Right atrium auricular region (tissue), 2 donors: ENCODE data around the gene SLC27A4. TPM values are rescaled to one million over a fixed set of nuclear protein-coding genes. Genes with fewer than 3 reads are reported as not detected.

Source experiments
- DNase-seq: peaks from one replicate; pipeline ENCODE4 v3.0.0-alpha.2; 2019; ENCODE audit warnings: low spot score
- H3K27ac ChIP-seq, 2 donors: fragments of 200-600 bp; sonication (generic); 1 replicate in 1 of 2; 2 replicates in 1 of 2; pipeline ENCODE4 v1.5.1; 2016 to 2019
- H3K27me3 ChIP-seq, 2 donors: fragments of 200-600 bp; sonication (generic); one replicate each; pipeline versions ENCODE4 v1.5.1 to v1.6.0; 2017 to 2019
- H3K36me3 ChIP-seq: fragments of 200-600 bp; sonication (generic); one replicate; pipeline ENCODE4 v1.5.1; 2016
- H3K4me1 ChIP-seq, 2 donors: fragments of 200-600 bp; sonication (generic); one replicate each; pipeline versions ENCODE4 v1.5.1 to v1.6.0; 2017 to 2019
- H3K4me3 ChIP-seq, 2 donors: fragments of 200-600 bp; sonication (generic); 1 replicate in 1 of 2; 2 replicates in 1 of 2; pipeline ENCODE4 v1.5.1; 2017 to 2019; ENCODE audit warnings: mild to moderate bottlenecking in 1 of 2, moderate library complexity in 1 of 2
- H3K9me3 ChIP-seq, 2 donors: fragments of 200-600 bp; sonication (generic); one replicate each; pipeline ENCODE4 v1.5.1; 2019
- total RNA-seq, 2 donors: library from RNA; depleted of rRNA; stranded (reverse); fragments of >200 nt; gene quantifications; one replicate each; pipeline ENCODE4 v1.1.0, GENCODE V29; 2016
- TF ChIP-seq, protein P1 (sequence below), 2 donors: fragments of 200-600 bp; sonication (generic); IDR thresholded peaks; one replicate each; pipeline ENCODE4 v1.5.1; 2019; ENCODE audit warnings: antibody characterized with exemption in 2 of 2

Gene SLC27A4
- total RNA-seq, 2 donors from 2014 or later, result 16.6 to 26.9 TPM

DNA sequence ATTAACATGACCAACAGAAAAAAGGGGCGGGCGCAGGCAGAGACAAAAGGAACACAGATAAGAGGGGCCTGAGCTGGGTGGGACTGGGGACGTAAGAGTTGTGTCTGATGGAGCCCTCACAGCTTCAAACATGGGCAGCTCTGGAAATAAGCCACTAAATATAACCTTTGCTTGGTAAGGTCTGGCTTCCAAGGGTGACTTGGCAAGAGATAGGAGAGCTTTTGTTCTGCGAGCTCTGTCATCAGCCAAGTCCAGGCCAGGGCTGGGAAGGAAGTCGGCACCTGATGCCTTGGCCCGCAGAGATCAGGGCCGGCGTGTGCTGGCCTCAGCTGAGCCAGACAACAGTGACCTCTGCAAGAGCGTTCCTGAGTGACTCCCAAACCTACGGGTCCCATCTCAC, 29.9 kb upstream of the SLC27A4 start:
- H3K27me3 ChIP-seq, result no peaks in the 10 kb centered on the region
- H3K27ac ChIP-seq, result peak overlapping the region; percentile 37 to 51
- peaks cover 33% of the 10 kb centered on the region for H3K36me3 ChIP-seq
- peaks cover 0 to 6% of the 10 kb centered on the region in 2 donors for H3K4me1 ChIP-seq
- TF ChIP-seq, protein P1, sequence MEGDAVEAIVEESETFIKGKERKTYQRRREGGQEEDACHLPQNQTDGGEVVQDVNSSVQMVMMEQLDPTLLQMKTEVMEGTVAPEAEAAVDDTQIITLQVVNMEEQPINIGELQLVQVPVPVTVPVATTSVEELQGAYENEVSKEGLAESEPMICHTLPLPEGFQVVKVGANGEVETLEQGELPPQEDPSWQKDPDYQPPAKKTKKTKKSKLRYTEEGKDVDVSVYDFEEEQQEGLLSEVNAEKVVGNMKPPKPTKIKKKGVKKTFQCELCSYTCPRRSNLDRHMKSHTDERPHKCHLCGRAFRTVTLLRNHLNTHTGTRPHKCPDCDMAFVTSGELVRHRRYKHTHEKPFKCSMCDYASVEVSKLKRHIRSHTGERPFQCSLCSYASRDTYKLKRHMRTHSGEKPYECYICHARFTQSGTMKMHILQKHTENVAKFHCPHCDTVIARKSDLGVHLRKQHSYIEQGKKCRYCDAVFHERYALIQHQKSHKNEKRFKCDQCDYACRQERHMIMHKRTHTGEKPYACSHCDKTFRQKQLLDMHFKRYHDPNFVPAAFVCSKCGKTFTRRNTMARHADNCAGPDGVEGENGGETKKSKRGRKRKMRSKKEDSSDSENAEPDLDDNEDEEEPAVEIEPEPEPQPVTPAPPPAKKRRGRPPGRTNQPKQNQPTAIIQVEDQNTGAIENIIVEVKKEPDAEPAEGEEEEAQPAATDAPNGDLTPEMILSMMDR (IDR thresholded peaks at IDR 0.05), result no peak
- no peak for DNase-seq
- H3K9me3 ChIP-seq, result no peaks in the 10 kb centered on the region
- H3K4me3 ChIP-seq, result no peak overlapping the region

DNA sequence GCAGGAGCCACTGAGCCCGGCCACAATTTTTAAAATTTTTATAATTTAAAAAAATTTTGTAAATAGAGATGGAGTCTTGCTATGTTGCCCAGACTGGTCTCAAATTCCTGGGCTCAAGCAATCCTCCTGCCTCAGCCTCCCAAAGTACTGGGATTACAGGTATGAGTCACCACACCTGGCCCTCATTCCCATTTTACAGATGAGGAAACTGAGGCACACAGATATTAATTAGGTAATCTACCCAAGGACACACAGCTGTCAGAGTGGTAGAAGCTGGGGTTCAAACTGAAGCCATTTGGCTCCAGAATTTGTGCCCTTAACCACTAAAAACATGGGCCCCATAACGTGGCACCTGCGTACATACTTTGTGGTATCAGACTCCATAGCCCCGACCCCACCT, 25.6 kb upstream of the SLC27A4 start:
- peaks cover 51% of the 10 kb centered on the region for H3K36me3 ChIP-seq
- no peak overlapping the region for H3K4me3 ChIP-seq
- no peaks in the 10 kb centered on the region for H3K27me3 ChIP-seq
- TF ChIP-seq, protein P1 (IDR thresholded peaks at IDR 0.05), result no peak
- H3K27ac ChIP-seq, result no peak overlapping the region
- H3K9me3 ChIP-seq, result no peaks in the 10 kb centered on the region
- H3K4me1 ChIP-seq, result peaks cover 0 to 6% of the 10 kb centered on the region in 2 donors
- DNase-seq, result no peak

DNA sequence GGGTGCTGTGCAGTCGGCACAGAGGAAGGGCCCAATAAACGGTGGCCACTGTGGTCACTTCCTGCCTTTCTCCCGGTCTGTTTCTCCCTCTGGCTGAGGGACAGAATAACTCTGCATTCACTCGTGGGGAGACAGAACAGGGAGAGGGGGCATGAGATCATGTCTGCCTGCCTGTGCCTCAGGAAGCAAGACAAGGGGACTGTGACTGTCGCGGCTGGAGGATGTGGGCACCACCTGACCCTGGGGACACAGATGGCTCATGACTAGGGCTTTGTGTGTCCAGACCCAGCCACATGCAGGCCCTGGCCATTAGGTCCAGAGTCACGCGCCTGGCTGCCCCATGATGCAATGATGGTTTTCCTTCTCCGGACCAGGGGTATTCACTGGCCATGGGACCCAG, 23.9 kb upstream of the SLC27A4 start:
- Histone ChIP-seq H3K27me3 (no peaks in the 10 kb centered on the region), H3K36me3 (peaks cover 42% of the 10 kb centered on the region), H3K27ac (no peak overlapping the region), H3K4me3 (no peak overlapping the region), H3K9me3 (no peaks in the 10 kb centered on the region), H3K4me1 (peaks cover 0 to 4% of the 10 kb centered on the region in 2 donors)
- TF ChIP-seq, protein P1 (IDR thresholded peaks at IDR 0.05), result no peak
- DNase-seq, result no peak

DNA sequence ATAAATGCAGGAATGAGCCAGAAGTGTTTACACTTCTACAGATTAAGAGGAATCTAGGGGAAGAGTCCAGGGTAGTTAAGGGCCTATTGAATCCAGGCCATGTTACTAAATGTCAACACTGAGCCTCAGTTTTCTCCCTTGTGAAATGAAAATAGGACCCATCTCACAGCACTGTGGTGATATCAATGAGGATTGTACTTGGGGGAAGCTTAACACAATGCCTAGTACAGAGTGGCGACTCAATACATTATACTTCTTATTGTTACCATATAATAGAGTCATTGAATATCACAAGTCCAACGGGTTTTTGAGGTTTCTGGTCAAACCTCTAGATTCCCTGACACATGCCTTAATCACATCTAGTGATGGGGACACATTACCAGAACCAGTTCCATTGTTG, 22.7 kb upstream of the SLC27A4 start:
- no peak for DNase-seq
- TF ChIP-seq, protein P1 (IDR thresholded peaks at IDR 0.05), result no peak
- no peak overlapping the region for H3K4me3 ChIP-seq

DNA sequence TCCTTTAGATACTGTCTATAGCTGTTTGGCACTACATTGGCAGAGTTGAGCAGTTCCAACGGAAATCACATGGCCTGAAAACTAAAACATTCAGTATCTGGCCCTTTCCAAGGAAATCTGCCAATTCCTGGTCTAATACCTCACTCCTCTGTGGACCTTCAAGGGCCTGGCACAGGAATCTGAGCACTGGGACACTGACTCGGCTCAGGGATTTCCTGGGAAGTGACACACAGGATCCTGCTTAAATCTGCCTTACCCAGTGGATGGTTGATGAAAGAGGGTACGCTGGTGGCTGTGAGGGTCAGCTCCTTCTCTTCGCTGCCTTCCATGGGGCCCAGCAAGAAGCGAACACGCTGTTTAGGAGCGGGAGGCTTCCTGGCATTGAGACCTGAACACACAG, 19.0 kb upstream of the SLC27A4 start:
- TF ChIP-seq, protein P1 (IDR thresholded peaks at IDR 0.05), result no peak
- peaks cover 19% of the 10 kb centered on the region for H3K36me3 ChIP-seq

More for the DNA sequence above, 22.7 kb upstream of the SLC27A4 start:
- H3K9me3 ChIP-seq, result no peaks in the 10 kb centered on the region
- no peak overlapping the region for H3K27ac ChIP-seq
- H3K36me3 ChIP-seq, result peaks cover 42% of the 10 kb centered on the region
- no peaks in the 10 kb centered on the region for H3K27me3 ChIP-seq
- H3K4me1 ChIP-seq, result peaks cover 0 to 9% of the 10 kb centered on the region in 2 donors

DNA sequence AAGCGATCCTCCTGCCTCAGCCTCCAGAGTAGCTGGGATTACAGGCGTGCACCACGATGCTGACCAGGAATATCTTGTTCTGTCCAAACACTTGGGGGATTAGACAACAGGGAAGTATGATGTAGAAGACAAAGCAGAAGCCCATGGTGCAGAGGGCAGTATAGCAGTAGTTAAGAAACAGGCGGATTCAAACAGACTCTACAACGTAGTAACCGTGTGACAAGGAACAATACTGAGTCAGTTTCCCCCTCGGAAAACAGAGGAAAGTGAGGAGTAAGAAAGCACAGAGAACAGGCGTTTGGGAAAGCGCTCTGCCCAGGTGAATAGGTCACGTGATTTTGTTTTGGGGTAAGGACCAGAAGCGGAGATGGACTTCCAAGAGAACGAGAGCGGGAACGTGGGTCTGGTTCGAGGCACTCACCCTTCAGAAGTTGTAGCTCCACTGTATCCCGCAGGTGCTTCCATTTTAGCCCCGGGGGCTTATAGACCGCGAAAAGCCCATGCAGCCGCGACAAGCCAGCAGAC, 18.4 kb upstream of the SLC27A4 start:
- H3K36me3 ChIP-seq, result peaks cover 13% of the 10 kb centered on the region
- peak overlapping the region; percentile 68 to 99 for H3K4me3 ChIP-seq
- DNase-seq, result no peak
- TF ChIP-seq, protein P1 (IDR thresholded peaks at IDR 0.05), result no peak
- no peaks in the 10 kb centered on the region for H3K9me3 ChIP-seq
- peaks cover 0 to 38% of the 10 kb centered on the region in 2 donors for H3K4me1 ChIP-seq
- peak overlapping the region; percentile 93 to 94 for H3K27ac ChIP-seq
- H3K27me3 ChIP-seq, result no peaks in the 10 kb centered on the region

More for the DNA sequence above, 19.0 kb upstream of the SLC27A4 start:
- H3K4me1 ChIP-seq, result peaks cover 0 to 38% of the 10 kb centered on the region in 2 donors
- H3K9me3 ChIP-seq, result no peaks in the 10 kb centered on the region
- no peak for DNase-seq
- no peaks in the 10 kb centered on the region for H3K27me3 ChIP-seq
- peak overlapping the region; percentile 68 to 99 for H3K4me3 ChIP-seq
- H3K27ac ChIP-seq, result no peak overlapping the region
